Cerebellar nuclear complex (tissue), 1 donor: Measurements from ENCODE around the gene PRKACA.

ENCODE experiments used
- DNase-seq, 2 experiments: peaks; one replicate each; lab custom pipeline; 2025; lab: John Stamatoyannopoulos, UW

Gene PRKACA

GRCh38 chr19:14117668-14118164 is at the start of gene PRKACA:
TSS of gene PRKACA (minus strand) at chr19:14117762. CDS start at chr19:14117547, 215 bp downstream.
- peak; percentile 93 to 98 for DNase-seq

- no peak for DNase-seq
These were observed 49.5 kb upstream of the PRKACA start for GRCh38 chr19:14166999-14167575.

GRCh38 chr19:14165990-14166830 is 48.6 kb upstream of the PRKACA start:
- DNase-seq = no peak

GRCh38 chr19:14164724-14165493 is 47.3 kb upstream of the PRKACA start:
- DNase-seq = no peak

GRCh38 chr19:14164082-14164481 is 46.5 kb upstream of the PRKACA start:
- DNase-seq = no peak

GRCh38 chr19:14162871-14163297 is 45.3 kb upstream of the PRKACA start:
- DNase-seq = no peak

- no peak for DNase-seq
These were observed 43.7 kb upstream of the PRKACA start for GRCh38 chr19:14161305-14161704.

DNA sequence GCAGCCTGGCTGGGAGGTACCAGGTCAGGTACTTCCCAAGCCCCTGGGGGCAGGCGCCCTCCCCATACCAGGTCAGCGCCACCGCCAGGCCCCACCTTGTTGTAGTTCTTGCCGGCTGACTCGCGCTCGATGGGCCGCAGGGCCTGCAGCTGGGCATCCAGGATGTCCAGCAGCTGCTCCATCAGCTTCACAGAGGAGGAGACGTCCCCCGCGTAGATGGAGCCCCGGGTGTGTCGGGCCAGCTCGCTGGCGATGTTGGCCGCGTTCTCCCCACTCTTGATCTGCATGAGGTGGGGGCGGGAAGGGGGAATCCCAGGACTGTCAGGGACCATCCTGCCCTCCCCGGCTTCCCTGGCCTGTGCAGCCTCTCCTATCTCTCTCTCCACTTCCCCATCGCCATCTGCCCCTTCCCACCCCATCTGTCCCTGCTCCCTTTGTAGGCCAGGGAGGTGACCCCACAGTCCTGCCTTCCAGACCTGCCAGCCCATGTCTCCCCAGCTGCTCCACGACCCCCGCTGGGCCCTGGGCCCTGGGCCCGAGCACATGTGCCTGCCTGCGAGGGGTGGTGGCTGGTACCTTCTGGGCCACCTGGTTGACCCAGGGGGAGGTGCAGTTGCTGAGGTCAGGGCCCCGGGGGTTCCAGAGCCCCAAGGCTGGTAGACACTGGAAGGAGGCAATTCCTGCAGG is 42.6 kb upstream of the PRKACA start:
- DNase-seq = no peak

GRCh38 chr19:14159059-14159458 is 41.5 kb upstream of the PRKACA start:
- no peak for DNase-seq

- DNase-seq = no peak
These were observed 40.9 kb upstream of the PRKACA start for GRCh38 chr19:14158276-14159023.

GRCh38 chr19:14156971-14157717 is 39.6 kb upstream of the PRKACA start:
- DNase-seq = no peak

- DNase-seq = no peak
These were observed 38.6 kb upstream of the PRKACA start for GRCh38 chr19:14156122-14156521.

DNA sequence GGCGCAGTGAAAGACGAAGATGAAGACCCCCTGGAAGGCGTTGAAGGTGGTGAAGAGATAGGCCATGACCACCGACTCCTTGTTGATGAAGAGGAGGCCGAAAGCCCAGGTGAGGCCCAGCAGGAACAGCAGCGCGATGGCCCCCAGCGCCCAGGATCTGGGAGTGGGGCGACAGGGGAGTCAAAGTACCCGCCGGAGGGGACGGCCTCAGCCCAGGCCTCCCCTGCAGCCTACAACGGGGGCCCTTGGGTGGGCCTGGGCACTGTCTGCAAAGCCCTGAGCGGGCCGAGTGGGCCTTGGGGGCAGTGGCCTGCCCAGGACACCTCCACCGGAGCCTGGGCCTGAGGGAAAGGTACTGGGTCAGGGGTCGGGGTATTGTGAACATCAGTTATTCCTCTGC is 37.8 kb upstream of the PRKACA start:
- DNase-seq = no peak

DNA sequence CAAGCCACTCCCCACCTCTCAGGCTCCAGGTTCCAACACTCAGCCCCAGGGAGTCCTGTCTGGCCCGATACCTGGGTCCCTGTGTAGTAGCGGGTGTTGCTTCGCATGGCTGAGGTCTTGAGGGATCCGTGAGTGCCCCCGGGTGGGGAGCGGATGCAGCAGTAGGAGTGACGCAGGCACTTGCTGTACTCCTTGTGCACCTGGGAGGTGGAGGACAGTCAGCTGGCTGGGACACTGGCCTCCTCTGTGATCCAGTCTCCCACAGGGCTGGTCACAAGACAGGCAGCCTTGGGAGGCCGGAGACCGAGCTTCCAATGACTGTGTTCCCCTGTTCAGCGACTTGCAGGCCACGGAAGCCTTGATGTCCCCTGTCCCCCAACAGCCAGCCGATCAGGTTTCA is 35.2 kb upstream of the PRKACA start:
- DNase-seq = no peak

- no peak for DNase-seq
These were observed 33.5 kb upstream of the PRKACA start for GRCh38 chr19:14150770-14151661.

DNA sequence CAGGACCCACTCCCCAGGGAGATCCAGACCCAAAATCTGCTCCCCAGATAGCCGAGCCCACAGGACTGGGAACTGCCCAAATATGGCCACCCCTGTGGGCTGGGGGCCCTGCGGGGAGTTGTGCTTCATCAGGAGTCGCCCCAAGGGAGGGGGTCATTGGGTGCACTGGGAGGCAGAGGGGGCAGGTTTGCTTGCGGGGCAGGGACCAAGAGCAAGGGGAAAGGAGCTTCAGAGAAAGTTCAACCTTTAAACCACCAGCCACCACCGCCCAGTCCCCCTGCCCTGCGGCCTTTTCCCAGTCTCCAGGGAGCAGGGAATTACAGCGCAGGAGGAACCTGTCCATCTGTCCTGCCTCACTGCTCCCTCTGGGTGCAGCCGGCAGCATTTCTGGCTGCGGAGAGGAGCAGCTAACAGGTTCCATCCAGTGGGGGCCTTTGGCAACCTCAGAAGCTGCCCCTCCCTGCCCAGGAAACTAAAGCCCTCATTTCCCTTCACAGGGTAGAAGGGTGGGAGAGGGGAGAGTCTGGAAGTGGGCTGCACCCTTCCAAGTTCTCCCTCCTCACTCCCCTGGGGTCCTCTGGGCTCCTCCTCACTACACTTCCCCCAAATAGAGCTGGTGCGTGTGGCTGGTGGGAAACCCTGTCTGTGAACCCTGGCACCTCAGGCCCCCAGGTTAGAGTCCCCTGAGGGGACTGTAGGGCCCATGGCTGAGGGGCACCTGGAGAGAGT is 32.6 kb upstream of the PRKACA start:
- DNase-seq = no peak

DNA sequence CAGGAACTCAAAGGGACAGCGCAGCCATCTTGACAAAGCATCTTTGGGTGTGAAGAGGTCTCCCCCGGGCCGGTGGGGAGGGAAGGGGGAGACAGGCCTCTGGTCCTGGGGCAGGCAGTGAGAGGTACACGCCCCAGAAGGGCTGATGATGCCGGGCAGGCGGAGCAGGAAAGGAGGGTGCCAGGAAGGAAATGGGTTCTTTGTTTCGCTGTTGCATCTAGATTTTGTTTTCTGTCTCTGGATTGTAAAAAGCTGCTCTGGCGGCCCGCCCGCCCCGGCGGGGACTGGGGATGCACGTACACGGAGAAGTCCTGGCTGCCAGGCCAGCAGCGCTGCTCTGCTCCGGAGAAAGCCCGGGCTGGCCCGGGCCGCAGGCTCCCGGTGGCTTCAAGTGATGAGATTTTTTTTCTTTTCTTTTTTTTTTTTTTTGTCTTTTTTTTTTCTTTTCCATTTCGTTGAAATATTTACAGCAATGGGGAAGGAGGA is 32.0 kb upstream of the PRKACA start:
- no peak for DNase-seq

DNA sequence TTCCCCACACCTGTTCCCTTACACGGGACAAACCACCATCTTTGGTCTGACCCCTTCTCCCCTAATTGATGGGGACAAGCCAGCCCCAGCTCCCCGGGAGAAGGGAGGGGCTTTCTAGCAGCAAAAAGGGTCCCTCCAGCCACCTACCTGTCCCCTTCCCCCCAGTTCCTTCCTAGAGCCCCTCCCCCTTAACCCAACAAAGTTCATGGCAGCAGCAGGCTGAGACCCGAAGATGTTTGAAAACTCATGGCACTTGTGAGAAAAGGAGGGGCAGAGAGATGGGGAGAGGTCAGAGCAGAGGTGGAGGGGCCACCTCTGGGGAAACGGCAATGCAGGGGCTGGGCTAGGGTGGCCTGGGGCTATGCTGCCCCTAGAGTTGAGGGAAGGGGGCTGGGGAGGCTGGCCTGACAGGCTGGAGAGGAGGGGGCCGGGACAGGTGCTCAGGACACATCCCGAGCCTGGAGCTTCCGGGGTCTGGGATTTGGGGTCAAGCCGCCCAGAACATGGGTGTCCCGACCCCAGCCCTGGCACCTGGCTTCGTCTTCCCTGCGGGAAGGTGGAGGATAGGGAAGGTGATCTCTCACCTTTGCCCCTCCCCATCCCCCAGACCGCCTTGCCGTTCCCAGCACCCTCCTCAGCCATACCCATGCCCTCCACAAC is 31.3 kb upstream of the PRKACA start:
- DNase-seq = no peak
